Smooth muscle cell (in vitro differentiated cells): Measurements from ENCODE around the gene CTDP1. TPM values are rescaled to one million over a fixed set of nuclear protein-coding genes. Genes with fewer than 3 reads are reported as not detected.

Experiments used
- DNase-seq: peaks from one replicate; lab custom pipeline; 2025; ENCODE audit not compliant: unreplicated experiment; lab: John Stamatoyannopoulos, UW
- H2AFZ ChIP-seq: fragments of 200-600 bp; sonication (generic); 2 replicates; pipeline ENCODE4 v1.6.0; 2016; ENCODE audit warnings: antibody characterized with exemption, low read depth, mild to moderate bottlenecking
- H3F3A ChIP-seq: fragments of 200-600 bp; sonication (generic); 2 replicates; pipeline ENCODE4 v1.6.0; 2017; ENCODE audit warnings: antibody characterized with exemption, low read depth
- H3K27ac ChIP-seq: fragments of 200-600 bp; sonication (generic); 2 replicates; pipeline ENCODE4 v1.5.1; 2016; ENCODE audit warnings: low read depth, mild to moderate bottlenecking
- H3K27me3 ChIP-seq: fragments of 200-600 bp; sonication (generic); 2 replicates; pipeline ENCODE4 v1.6.1; 2016; ENCODE audit warnings: low read depth, mild to moderate bottlenecking
- H3K36me3 ChIP-seq: fragments of 200-600 bp; sonication (generic); 2 replicates; pipeline ENCODE4 v1.5.1; 2016; ENCODE audit warnings: low read depth
- H3K4me1 ChIP-seq: fragments of 200-600 bp; sonication (generic); 2 replicates; pipeline ENCODE4 v1.5.1; 2016; ENCODE audit warnings: low read depth
- H3K4me2 ChIP-seq: fragments of 200-600 bp; sonication (generic); 2 replicates; pipeline ENCODE4 v1.6.0; 2016; ENCODE audit warnings: mild to moderate bottlenecking
- H3K4me3 ChIP-seq: fragments of 200-600 bp; sonication (generic); 2 replicates; pipeline ENCODE4 v1.5.1; 2016; ENCODE audit warnings: mild to moderate bottlenecking
- H3K79me2 ChIP-seq: fragments of 200-600 bp; sonication (generic); 2 replicates; pipeline ENCODE4 v1.6.0; 2016; ENCODE audit warnings: low read depth, mild to moderate bottlenecking
- H3K9ac ChIP-seq: fragments of 200-600 bp; sonication (generic); 2 replicates; pipeline ENCODE4 v1.6.0; 2016; ENCODE audit warnings: low read depth
- H3K9me3 ChIP-seq: fragments of 200-600 bp; sonication (generic); replicated peaks from 2 replicates; pipeline ENCODE4 v1.5.1; 2016; ENCODE audit warnings: low read depth
- H4K20me1 ChIP-seq: fragments of 200-600 bp; sonication (generic); 2 replicates; pipeline ENCODE4 v1.6.0; 2016; ENCODE audit warnings: low read depth
- CTCF ChIP-seq: fragments of 200-600 bp; sonication (generic); IDR thresholded peaks from 2 replicates; pipeline ENCODE4 v1.5.1; 2017; ENCODE audit warnings: borderline replicate concordance, mild to moderate bottlenecking, antibody characterized with exemption; ENCODE audit not compliant: insufficient read depth, poor library complexity, severe bottlenecking
- WGBS: methylation state at CpG from one replicate; pipeline ENCODE4 v1.1.7; 2016; ENCODE audit warnings: low lambda C conversion rate; 5-methylcytosine and 5-hydroxymethylcytosine counted together
- polyA plus RNA-seq: library from polyadenylated mRNA; unstranded; fragments of >200 nt; fragmentation: Nextera tagmentation; extraction: Ambion mirVana; gene quantifications from 2 replicates; pipeline ENCODE4 v1.2.1, GENCODE V29; 2016
- total RNA-seq: library from RNA; depleted of rRNA; stranded (reverse); fragments of >200 nt; gene quantifications from 2 replicates; pipeline ENCODE4 v1.2.3, GENCODE V29; 2014

Gene CTDP1
- total and polyA plus RNA-seq, 2 experiments from 2014 or later = 14.1 to 18.4 TPM

- Histone ChIP-seq H3K9me3 (no peaks in the 10 kb centered on the region), H2AFZ (no peak overlapping the region), H3K27ac (no peak overlapping the region), H3K4me3 (no peak overlapping the region), H3F3A (no peaks in the 10 kb centered on the region), H4K20me1 (no peaks in the 10 kb centered on the region), H3K9ac (no peak overlapping the region), H3K27me3 (peaks cover 43% of the 10 kb centered on the region), H3K4me2 (no peak overlapping the region), H3K4me1 (no peaks in the 10 kb centered on the region), H3K79me2 (no peaks in the 10 kb centered on the region), H3K36me3 (no peaks in the 10 kb centered on the region)
- DNase-seq = no peak
- 81% methylated on average over 32 of the region's 32 CpGs for WGBS
- no peak for TF ChIP-seq CTCF
These were observed 105.6 kb downstream of the CTDP1 start for GRCh38 chr18:79784965-79785770.

- Histone ChIP-seq H3F3A (no peaks in the 10 kb centered on the region), H2AFZ (no peak overlapping the region), H3K27ac (no peak overlapping the region), H4K20me1 (no peaks in the 10 kb centered on the region), H3K9me3 (no peaks in the 10 kb centered on the region), H3K4me3 (no peak overlapping the region), H3K4me1 (no peaks in the 10 kb centered on the region), H3K9ac (no peak overlapping the region), H3K79me2 (no peaks in the 10 kb centered on the region), H3K27me3 (peaks cover 43% of the 10 kb centered on the region), H3K36me3 (no peaks in the 10 kb centered on the region), H3K4me2 (no peak overlapping the region)
- no peak for DNase-seq
- WGBS = 92% methylated on average over 12 of the region's 12 CpGs
- TF ChIP-seq CTCF = no peak
These were observed 106.2 kb downstream of the CTDP1 start for GRCh38 chr18:79785831-79786230.

- Histone ChIP-seq H3K9me3 (no peaks in the 10 kb centered on the region), H2AFZ (no peak overlapping the region), H4K20me1 (no peaks in the 10 kb centered on the region), H3K27me3 (peaks cover 43% of the 10 kb centered on the region), H3K79me2 (no peaks in the 10 kb centered on the region), H3K4me2 (no peak overlapping the region), H3F3A (no peaks in the 10 kb centered on the region), H3K27ac (no peak overlapping the region), H3K9ac (no peak overlapping the region), H3K4me3 (no peak overlapping the region), H3K4me1 (no peaks in the 10 kb centered on the region), H3K36me3 (no peaks in the 10 kb centered on the region)
- WGBS = 78% methylated on average over 12 of the region's 14 CpGs
- TF ChIP-seq CTCF = no peak
- no peak for DNase-seq
These were observed 106.7 kb downstream of the CTDP1 start for GRCh38 chr18:79786304-79786703.
